ENCODE measurements around the gene ARHGEF16. TPM values are rescaled to one million over a fixed set of nuclear protein-coding genes. Genes with fewer than 3 reads are reported as not detected.

Gene ARHGEF16
- total and polyA plus RNA-seq, 8 donors = 14.6 to 149 (median 39.2) TPM

GRCh38 chr1:3450983-3451382 is 3.5 kb upstream of the ARHGEF16 start:
- H3K27me3 ChIP-seq = peaks cover 4 to 56% (median 33%) of the 10 kb centered on the region in 3 donors
- no peak overlapping the region for H3K4me3 ChIP-seq
- H3K4me1 ChIP-seq = peaks cover 19 to 31% (median 29%) of the 10 kb centered on the region in 4 donors
- intact Hi-C loops (cut with DNase I; ENCODE audit: low total_unique reads) = no loop called here
- peaks cover 0 to 13% (median under 1%) of the 10 kb centered on the region in 4 donors for H3K9me3 ChIP-seq
- WGBS, 5 donors = 75 to 84% (median 81%) methylated on average over 12 of the region's 12 CpGs
- H3K36me3 ChIP-seq = no peaks in the 10 kb centered on the region
- no peak for DNase-seq
- no peak for TF ChIP-seq CTCF (IDR thresholded peaks at IDR 0.05)
- TF ChIP-seq POLR2AphosphoS5 (IDR thresholded peaks at IDR 0.05) = no peak
- TF ChIP-seq EP300 (IDR thresholded peaks at IDR 0.05) = no peak
- TF ChIP-seq POLR2A (IDR thresholded peaks at IDR 0.05) = no peak
- no peak overlapping the region for H3K27ac ChIP-seq

GRCh38 chr1:3451994-3452865 is 2.2 kb upstream of the ARHGEF16 start:
- peaks cover 0 to 8% (median 0%) of the 10 kb centered on the region in 4 donors for H3K9me3 ChIP-seq
- TF ChIP-seq EP300 (IDR thresholded peaks at IDR 0.05) = no peak
- no peak for TF ChIP-seq POLR2A (IDR thresholded peaks at IDR 0.05)
- TF ChIP-seq CTCF (IDR thresholded peaks at IDR 0.05) = no peak
- no peak for TF ChIP-seq POLR2AphosphoS5 (IDR thresholded peaks at IDR 0.05)
- H3K4me3 ChIP-seq = no peak overlapping the region
- H3K36me3 ChIP-seq = no peaks in the 10 kb centered on the region
- intact Hi-C loops (cut with DNase I; ENCODE audit: low total_unique reads) = no loop called here
- DNase-seq = peak in 1 of 2 donors; percentile 54
- H3K27ac ChIP-seq = no peak overlapping the region
- peaks cover 4 to 65% (median 33%) of the 10 kb centered on the region in 3 donors for H3K27me3 ChIP-seq
- H3K4me1 ChIP-seq = peaks cover 27 to 44% (median 41%) of the 10 kb centered on the region in 4 donors
- 60 to 72% (median 65%) methylated on average over 18 to 23 of the region's 23 CpGs for WGBS, 5 donors

DNA sequence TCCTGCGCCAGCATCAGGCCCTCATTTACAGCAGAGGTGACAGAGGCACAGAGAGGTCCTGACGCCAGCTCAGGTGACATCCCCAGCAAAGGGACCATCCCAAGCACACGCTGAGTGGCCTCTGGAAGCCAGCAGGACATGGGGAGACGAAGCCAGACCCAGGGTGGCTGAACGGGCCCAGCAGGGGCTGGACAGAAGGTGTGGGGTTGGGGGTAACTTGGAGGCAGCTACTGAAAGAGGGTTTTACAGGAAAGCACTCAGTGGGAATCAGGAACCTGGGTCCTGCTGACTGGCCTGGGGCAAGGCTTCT is 1.6 kb upstream of the ARHGEF16 start:
- H3K9me3 ChIP-seq = peaks cover 0 to 5% (median 0%) of the 10 kb centered on the region in 4 donors
- H3K27me3 ChIP-seq = peaks cover 4 to 65% (median 33%) of the 10 kb centered on the region in 3 donors
- TF ChIP-seq POLR2A (IDR thresholded peaks at IDR 0.05) (no peak), POLR2AphosphoS5 (IDR thresholded peaks at IDR 0.05) (no peak), CTCF (IDR thresholded peaks at IDR 0.05) (no peak), EP300 (IDR thresholded peaks at IDR 0.05) (no peak)
- intact Hi-C loops (cut with DNase I; ENCODE audit: low total_unique reads) = no loop called here
- peaks cover 33 to 50% (median 47%) of the 10 kb centered on the region in 4 donors for H3K4me1 ChIP-seq
- peak overlapping the region in 1 of 5 donors; percentile 92 for H3K27ac ChIP-seq
- H3K4me3 ChIP-seq = no peak overlapping the region
- no peak for DNase-seq
- H3K36me3 ChIP-seq = no peaks in the 10 kb centered on the region
- WGBS, 5 donors = 42 to 60% (median 47%) methylated on average over 3 to 5 of the region's 5 CpGs

GRCh38 chr1:3453203-3453761 is 1.2 kb upstream of the ARHGEF16 start:
- peaks cover 0 to under 1% (median 0%) of the 10 kb centered on the region in 4 donors for H3K9me3 ChIP-seq
- peaks cover 38 to 54% (median 52%) of the 10 kb centered on the region in 4 donors for H3K4me1 ChIP-seq
- H3K27ac ChIP-seq = peak overlapping the region; percentile 73 to 93 (median 92)
- 17 to 23% (median 21%) methylated on average over 13 to 18 of the region's 18 CpGs for WGBS, 5 donors
- DNase-seq = peak; percentile 88 to 93
- intact Hi-C loops (cut with DNase I; ENCODE audit: low total_unique reads) = no loop called here
- no peaks in the 10 kb centered on the region for H3K36me3 ChIP-seq
- no peak overlapping the region for H3K4me3 ChIP-seq
- TF ChIP-seq POLR2AphosphoS5 (IDR thresholded peaks at IDR 0.05) (peak in 1 of 3 donors; percentile 31), CTCF (IDR thresholded peaks at IDR 0.05) (peak in 5 of 7 experiments; percentile 87 to 97 (median 92)), POLR2A (IDR thresholded peaks at IDR 0.05) (no peak), EP300 (IDR thresholded peaks at IDR 0.05) (no peak)
- H3K27me3 ChIP-seq = peaks cover 4 to 65% (median 33%) of the 10 kb centered on the region in 3 donors
